IMR-90 (cell line): ENCODE results near the gene C16orf87. TPM values are rescaled to one million over a fixed set of nuclear protein-coding genes. Genes with fewer than 3 reads are reported as not detected.
A peak's percentile ranks its signal among the peaks of the same experiment; 100 is the strongest.

Source experiments
- ATAC-seq: fragments of 200-7000 bp; cut with Tn5 transposase; 2 replicates; pipeline ENCODE4 v1.9.1; 2020; ENCODE audit warnings: low read depth, mild to moderate bottlenecking, moderate library complexity
- BruUV-seq: library from RNA; stranded (reverse); fragments of 400-500 nt; replicated peaks from 2 replicates; lab custom pipeline; 2021; lab: Mats Ljungman, UMichigan
- CTCF ChIA-PET: fragments of 300-600 bp; formaldehyde crosslinking; extraction: SDS; loops from one replicate; lab custom pipeline; 2021; ENCODE audit warnings: antibody characterized with exemption; lab: Yijun Ruan, JAX
- POLR2A ChIA-PET: fragments of 300-600 bp; sonication (Branson Sonifier 250); formaldehyde crosslinking; loops from one replicate; lab custom pipeline; 2022; ENCODE audit warnings: antibody characterized with exemption; ENCODE audit not compliant: unreplicated experiment; lab: Charles Lee
- DNase-seq: peaks from one replicate; pipeline ENCODE4 v3.0.0; 2013
- H2AFZ ChIP-seq: replicated peaks from 2 replicates; pipeline ENCODE3; 2013; ENCODE audit warnings: low read length, mild to moderate bottlenecking; ENCODE audit not compliant: poor library complexity
- H2AK5ac ChIP-seq: 2 replicates; pipeline ENCODE4 v1.6.1; 2013; ENCODE audit warnings: low read depth, low read length, inconsistent platforms
- H2AK9ac ChIP-seq: replicated peaks from 2 replicates; pipeline ENCODE3; 2013; ENCODE audit warnings: mild to moderate bottlenecking, low read depth, low read length, moderate library complexity; ENCODE audit not compliant: poor library complexity
- H2BK120ac ChIP-seq: 2 replicates; pipeline ENCODE4 v1.6.1; 2013; ENCODE audit warnings: low read depth, low read length, inconsistent platforms
- H2BK15ac ChIP-seq: 3 replicates; pipeline ENCODE4 v1.6.1; 2013; ENCODE audit warnings: low read depth, low read length, inconsistent platforms
- H2BK20ac ChIP-seq: 2 replicates; pipeline ENCODE4 v1.6.1; 2013; ENCODE audit warnings: low read depth, mild to moderate bottlenecking, inconsistent platforms, low read length, moderate library complexity
- H2BK5ac ChIP-seq: 2 replicates; pipeline ENCODE4 v1.6.1; 2013; ENCODE audit warnings: mild to moderate bottlenecking, low read depth, low read length, inconsistent platforms; ENCODE audit not compliant: poor library complexity, severe bottlenecking
- H3K14ac ChIP-seq: replicated peaks from 2 replicates; pipeline ENCODE4 v1.6.1; 2013; ENCODE audit warnings: low read depth, low read length, inconsistent platforms
- H3K18ac ChIP-seq: 2 replicates; pipeline ENCODE4 v1.6.1; 2013; ENCODE audit warnings: low read depth, low read length, control low read depth
- H3K23ac ChIP-seq: 2 replicates; pipeline ENCODE4 v1.6.1; 2013; ENCODE audit warnings: low read depth, low read length, inconsistent platforms
- H3K27ac ChIP-seq: 2 replicates; pipeline ENCODE4 v1.5.1; 2013; ENCODE audit warnings: mild to moderate bottlenecking, control low read depth, low read length; ENCODE audit not compliant: insufficient read depth
- H3K27me3 ChIP-seq: 2 replicates; pipeline ENCODE4 v1.6.1; 2013; ENCODE audit warnings: low read length; ENCODE audit not compliant: control insufficient read depth, insufficient read depth
- H3K36me3 ChIP-seq: 2 replicates; pipeline ENCODE4 v1.6.1; 2013; ENCODE audit warnings: low read length, mixed read lengths; ENCODE audit not compliant: control insufficient read depth, insufficient read depth
- H3K4ac ChIP-seq: 2 replicates; pipeline ENCODE4 v1.6.1; 2013; ENCODE audit warnings: low read depth, low read length, inconsistent platforms
- H3K4me1 ChIP-seq: 2 replicates; pipeline ENCODE4 v1.6.1; 2013; ENCODE audit warnings: low read length, mixed read lengths; ENCODE audit not compliant: control insufficient read depth, insufficient read depth
- H3K4me2 ChIP-seq: 2 replicates; pipeline ENCODE4 v1.6.1; 2013; ENCODE audit warnings: low read depth, mild to moderate bottlenecking, control low read depth, low read length, moderate library complexity
- H3K4me3 ChIP-seq: 2 replicates; pipeline ENCODE4 v1.5.1; 2013; ENCODE audit warnings: low read depth, mild to moderate bottlenecking, control low read depth, low read length, moderate library complexity; ENCODE audit not compliant: insufficient read depth
- H3K56ac ChIP-seq: 2 replicates; pipeline ENCODE4 v1.6.1; 2013; ENCODE audit warnings: low read length, inconsistent platforms; ENCODE audit not compliant: insufficient read depth; ENCODE audit errors: extremely low read depth
- H3K79me1 ChIP-seq, 2 experiments: 2 replicates each; pipeline ENCODE4 v1.6.1; 2013; ENCODE audit warnings: low read length in 2 of 2, inconsistent platforms in 1 of 2, low read depth in 1 of 2
- H3K9ac ChIP-seq: 2 replicates; pipeline ENCODE4 v1.6.1; 2013; ENCODE audit warnings: low read depth, low read length, control low read depth
- H3K9me1 ChIP-seq: 2 replicates; pipeline ENCODE4 v1.6.1; 2013; ENCODE audit warnings: low read length, inconsistent platforms; ENCODE audit not compliant: insufficient read depth
- H3K9me3 ChIP-seq: 2 replicates; pipeline ENCODE4 v1.6.1; 2013; ENCODE audit warnings: low read length; ENCODE audit not compliant: control insufficient read depth, insufficient read depth
- H4K20me1 ChIP-seq: 2 replicates; pipeline ENCODE4 v1.6.1; 2013; ENCODE audit warnings: low read length, inconsistent platforms; ENCODE audit not compliant: insufficient read depth
- H4K5ac ChIP-seq: 2 replicates; pipeline ENCODE4 v1.6.1; 2013; ENCODE audit warnings: mild to moderate bottlenecking, low read depth, low read length, control low read depth
- H4K8ac ChIP-seq, 2 experiments: 2 replicates each; pipeline ENCODE4 v1.6.1; 2013; ENCODE audit warnings: low read depth in 2 of 2, low read length in 2 of 2, control low read depth in 1 of 2, inconsistent platforms in 1 of 2
- H4K91ac ChIP-seq: 2 replicates; pipeline ENCODE4 v1.6.1; 2013; ENCODE audit warnings: low read depth, low read length, inconsistent platforms; ENCODE audit not compliant: insufficient read depth
- BHLHE40 ChIP-seq: fragments of 150-350 bp; IDR thresholded peaks from 2 replicates; pipeline ENCODE4 v1.6.1; 2016; ENCODE audit warnings: mild to moderate bottlenecking, low read depth, low read length
- CEBPB ChIP-seq: IDR thresholded peaks from 2 replicates; pipeline ENCODE4 v1.6.1; 2012; ENCODE audit warnings: low read depth, low read length, improper control_type of control experiment
- CHD1 ChIP-seq: IDR thresholded peaks from 2 replicates; pipeline ENCODE4 v1.6.1; 2012; ENCODE audit warnings: low read depth, low read length, improper control_type of control experiment
- CTCF ChIP-seq: conservative IDR thresholded peaks from 2 replicates; pipeline ENCODE4 v1.5.1; 2012; ENCODE audit warnings: mild to moderate bottlenecking, low read depth, low read length, improper control_type of control experiment
- ELK1 ChIP-seq: fragments of 150-350 bp; IDR thresholded peaks from 2 replicates; pipeline ENCODE4 v1.6.1; 2016; ENCODE audit warnings: low read depth, mild to moderate bottlenecking, low read length, moderate library complexity, borderline replicate concordance
- FOS ChIP-seq: fragments of 150-350 bp; IDR thresholded peaks from 2 replicates; pipeline ENCODE4 v1.6.1; 2016; ENCODE audit warnings: low read depth, low read length
- MAFK ChIP-seq: IDR thresholded peaks from 2 replicates; pipeline ENCODE4 v1.6.1; 2012; ENCODE audit warnings: low read depth, low read length, improper control_type of control experiment
- MAZ ChIP-seq: IDR thresholded peaks from 2 replicates; pipeline ENCODE4 v1.6.1; 2012; ENCODE audit warnings: low read depth, mild to moderate bottlenecking, low read length, improper control_type of control experiment, moderate library complexity, borderline replicate concordance
- MXI1 ChIP-seq: IDR thresholded peaks from 2 replicates; pipeline ENCODE4 v1.6.1; 2012; ENCODE audit warnings: low read depth, mild to moderate bottlenecking, low read length, moderate library complexity, borderline replicate concordance
- NFE2L2 ChIP-seq: fragments of 150-350 bp; IDR thresholded peaks from 2 replicates; pipeline ENCODE4 v1.6.1; 2016; ENCODE audit warnings: low read depth, mild to moderate bottlenecking, low read length
- POLR2A ChIP-seq: IDR thresholded peaks from 2 replicates; pipeline ENCODE4 v1.6.1; 2012; ENCODE audit warnings: mild to moderate bottlenecking, low read depth, low read length
- RAD21 ChIP-seq: IDR thresholded peaks from 2 replicates; pipeline ENCODE4 v1.6.1; 2012; ENCODE audit warnings: low read length, improper control_type of control experiment
- RFX5 ChIP-seq: IDR thresholded peaks from 2 replicates; pipeline ENCODE4 v1.8.0; 2012; ENCODE audit warnings: low read depth, mild to moderate bottlenecking, low read length, moderate library complexity
- SMC3 ChIP-seq: fragments of 150-350 bp; IDR thresholded peaks from 2 replicates; pipeline ENCODE4 v1.6.1; 2016; ENCODE audit warnings: low read depth, mild to moderate bottlenecking, antibody characterized with exemption, low read length, moderate library complexity
- WGBS, 2 experiments: methylation state at CpG; one replicate each; pipeline versions ENCODE4 v1.1.5 to v1.1.7; 2013; ENCODE audit warnings: missing lambda C conversion rate in 2 of 2; ENCODE audit not compliant: insufficient read length in 1 of 2; ENCODE audit errors: extremely low coverage in 2 of 2; 5-methylcytosine and 5-hydroxymethylcytosine counted together
- dilution Hi-C: fragments of 300-500 bp; cut with HindIII; formaldehyde crosslinking; loops from one replicate; pipeline ENCODE4 v1.14.3; 2018; ENCODE audit warnings: low sequenced_read_pairs; ENCODE audit not compliant: unreplicated experiment
- in situ Hi-C: fragments of 300-500 bp; cut with MboI; formaldehyde crosslinking; loops from 3 replicates; pipeline ENCODE4 v1.14.3; 2019; ENCODE audit warnings: low sequenced_read_pairs, inconsistent platforms, mixed read lengths
- intact Hi-C: fragments of 100-400 bp; cut with micrococcal nuclease; formaldehyde crosslinking; loops from 2 replicates; pipeline ENCODE4 v1.10.0; 2022
- polyA plus RNA-seq, 3 experiments: library from polyadenylated mRNA; depleted of rRNA; stranded (reverse); fragments of >200 nt; gene quantifications; 2 replicates each; pipeline ENCODE4 v1.2.3, GENCODE V29; 2012; ENCODE audit warnings: low replicate concordance in 1 of 3
- total RNA-seq: library from RNA; depleted of rRNA; stranded (reverse); fragments of >200 nt; gene quantifications from 2 replicates; pipeline ENCODE4 v1.2.3, GENCODE V29; 2012
- TF ChIP-seq, protein P1 (sequence below): fragments of 150-350 bp; IDR thresholded peaks from 2 replicates; pipeline ENCODE4 v1.6.1; 2017; ENCODE audit warnings: mild to moderate bottlenecking, antibody characterized with exemption, low read length, low read depth

The C16orf87 gene
- total and polyA plus RNA-seq, 2 of the 4 experiments (the other 2 are of a cell fraction), result 6.3 to 8.1 TPM

GRCh38 chr16:46843898-46844642 lies 13.1 kb upstream of the C16orf87 start:
- no peak overlapping the region for H2BK15ac ChIP-seq
- in situ Hi-C loops, result no loop called here
- no peaks in the 10 kb centered on the region for H3K79me1 ChIP-seq
- H3K36me3 ChIP-seq, result no peaks in the 10 kb centered on the region
- H2BK5ac ChIP-seq, result peak overlapping the region; percentile 23
- peak overlapping the region; percentile 2; the same call in 1 of the 2 replicates for H2AK5ac ChIP-seq
- H3K4ac ChIP-seq, result no peak overlapping the region
- ChIA-PET POLR2A (no interaction called here), CTCF (interaction anchor here (0.6 to 2.2 kb wide), 3 partner anchors 10 to 134 kb away, joined by 3 to 8 read pairs (median 4); no protein-coding TSS in a partner anchor)
- peak overlapping the region; percentile 48 for H2BK120ac ChIP-seq
- H3K4me1 ChIP-seq, result peaks cover 2% of the 10 kb centered on the region; the same call in 1 of the 2 replicates
- no peaks in the 10 kb centered on the region for H4K20me1 ChIP-seq
- peaks cover 2% of the 10 kb centered on the region; the same call in 1 of the 2 replicates for H3K27me3 ChIP-seq
- H4K8ac ChIP-seq, result no peak overlapping the region
- intact Hi-C loops, result no loop called here
- H2AFZ ChIP-seq, result peak overlapping the region; percentile 84
- H3K9ac ChIP-seq, result no peak overlapping the region
- no peak overlapping the region for H3K27ac ChIP-seq
- H3K4me3 ChIP-seq, result no peak overlapping the region
- no peak overlapping the region for H3K4me2 ChIP-seq
- peak; percentile 12; the same call in 1 of the 2 replicates for ATAC-seq
- no peak overlapping the region for H4K5ac ChIP-seq
- DNase-seq, result no peak
- H2BK20ac ChIP-seq, result no peak overlapping the region
- H3K23ac ChIP-seq, result no peak overlapping the region
- no peak overlapping the region for H3K56ac ChIP-seq
- no peak overlapping the region for H4K91ac ChIP-seq
- H3K14ac ChIP-seq, result no peak overlapping the region
- H3K9me3 ChIP-seq, result peaks cover 4% of the 10 kb centered on the region; the same call in 1 of the 2 replicates
- H2AK9ac ChIP-seq, result peak overlapping the region; percentile 55
- BruUV-seq, result no TSS peak
- WGBS, 2 experiments, result 62% methylated on average over 40 of the region's 74 CpGs; no CpG with 5 or more reads in 1 of the 2 experiments
- no peaks in the 10 kb centered on the region for H3K9me1 ChIP-seq
- 0 out of 2 replicates have a peak overlapping the region, but pooled peaks have one; percentile 3 for H3K18ac ChIP-seq
- dilution Hi-C loops, result no loop called here
- no peak for TF ChIP-seq BHLHE40
- TF ChIP-seq ELK1, result no peak
- TF ChIP-seq MAFK, result no peak
- no peak for TF ChIP-seq RFX5
- no peak for TF ChIP-seq MXI1
- TF ChIP-seq NFE2L2, result no peak
- no peak for TF ChIP-seq FOS
- TF ChIP-seq POLR2A, result no peak
- TF ChIP-seq, protein P1, sequence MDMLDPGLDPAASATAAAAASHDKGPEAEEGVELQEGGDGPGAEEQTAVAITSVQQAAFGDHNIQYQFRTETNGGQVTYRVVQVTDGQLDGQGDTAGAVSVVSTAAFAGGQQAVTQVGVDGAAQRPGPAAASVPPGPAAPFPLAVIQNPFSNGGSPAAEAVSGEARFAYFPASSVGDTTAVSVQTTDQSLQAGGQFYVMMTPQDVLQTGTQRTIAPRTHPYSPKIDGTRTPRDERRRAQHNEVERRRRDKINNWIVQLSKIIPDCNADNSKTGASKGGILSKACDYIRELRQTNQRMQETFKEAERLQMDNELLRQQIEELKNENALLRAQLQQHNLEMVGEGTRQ, result no peak
- no peak for TF ChIP-seq CHD1
- no peak for TF ChIP-seq CEBPB
- TF ChIP-seq MAZ, result no peak
- no peak for TF ChIP-seq RAD21
- TF ChIP-seq SMC3, result no peak
- TF ChIP-seq CTCF, result no peak
